Measurements from ENCODE around the gene GMPPB.
"Not testable (repeated sequence)": the region's sequence is repeated elsewhere in the genome, so short reads cannot be mapped to it uniquely, and the experiment has no call there.

The GMPPB gene

GRCh38 chr3:49712631-49713317 is 11.0 kb downstream of the GMPPB start:
- DNase-seq, result no peak

GRCh38 chr3:49712166-49712565 is 11.6 kb downstream of the GMPPB start:
- no peak for DNase-seq

GRCh38 chr3:49711489-49711888 is 12.3 kb downstream of the GMPPB start:
- no peak for DNase-seq

- no peak for DNase-seq
Observed at GRCh38 chr3:49709852-49710251, 13.9 kb downstream of the GMPPB start.

GRCh38 chr3:49707113-49707480 is 16.7 kb downstream of the GMPPB start:
- no peak for DNase-seq

GRCh38 chr3:49706456-49707112 is 17.2 kb downstream of the GMPPB start:
- no peak for DNase-seq

- no peak for DNase-seq
Observed at GRCh38 chr3:49705390-49705960, 18.3 kb downstream of the GMPPB start.

GRCh38 chr3:49704629-49705028 is 19.1 kb downstream of the GMPPB start:
- no peak for DNase-seq

- no peak for DNase-seq
Observed at GRCh38 chr3:49703956-49704355, 19.8 kb downstream of the GMPPB start.

GRCh38 chr3:49703443-49703927 is 20.3 kb downstream of the GMPPB start:
- DNase-seq, result peak; percentile 62

- no peak for DNase-seq
Observed at GRCh38 chr3:49702672-49703071, 21.1 kb downstream of the GMPPB start.

- no peak for DNase-seq
Observed at GRCh38 chr3:49701388-49702077, 22.2 kb downstream of the GMPPB start.

- DNase-seq, result no peak
Observed at GRCh38 chr3:49700453-49701128, 23.2 kb downstream of the GMPPB start.

GRCh38 chr3:49700014-49700413 is 23.7 kb downstream of the GMPPB start:
- DNase-seq, result no peak

GRCh38 chr3:49699281-49699979 is 24.3 kb downstream of the GMPPB start:
- no peak for DNase-seq

GRCh38 chr3:49695350-49696015 is 28.3 kb downstream of the GMPPB start:
- DNase-seq, result not testable (repeated sequence)

- DNase-seq, result not testable (repeated sequence)
Observed at GRCh38 chr3:49694409-49695070, 29.2 kb downstream of the GMPPB start.

GRCh38 chr3:49691481-49691880 is 32.3 kb downstream of the GMPPB start:
- DNase-seq, result not testable (repeated sequence)

- not testable (repeated sequence) for DNase-seq
Observed at GRCh38 chr3:49690856-49691255, 32.9 kb downstream of the GMPPB start.

GRCh38 chr3:49689908-49690624 is 33.7 kb downstream of the GMPPB start:
- not testable (repeated sequence) for DNase-seq
